GM06990 (cell line): ENCODE data around the gene KCNH6.

ENCODE experiments used
- DNase-seq: peaks from one replicate; pipeline ENCODE4 v3.0.0-alpha.2; 2011; ENCODE audit not compliant: insufficient read length; ENCODE audit errors: extremely low read depth
- H3K27me3 ChIP-seq: replicated peaks from 2 replicates; pipeline ENCODE4 v1.6.0; 2011; ENCODE audit warnings: low read length; ENCODE audit not compliant: control insufficient read depth, insufficient read depth
- H3K36me3 ChIP-seq: 2 replicates; pipeline ENCODE4 v1.5.1; 2011; ENCODE audit warnings: low read length; ENCODE audit not compliant: control insufficient read depth, insufficient read depth
- H3K4me3 ChIP-seq: replicated peaks from 2 replicates; pipeline ENCODE4 v1.5.1; 2011; ENCODE audit warnings: low read depth, mild to moderate bottlenecking, control low read depth, low read length
- CTCF ChIP-seq: IDR thresholded peaks from 2 replicates; pipeline ENCODE4 v1.5.1; 2011; ENCODE audit warnings: low read length, control low read depth, mild to moderate bottlenecking, inconsistent platforms; ENCODE audit not compliant: insufficient read depth, poor library complexity, severe bottlenecking

Gene KCNH6

DNA sequence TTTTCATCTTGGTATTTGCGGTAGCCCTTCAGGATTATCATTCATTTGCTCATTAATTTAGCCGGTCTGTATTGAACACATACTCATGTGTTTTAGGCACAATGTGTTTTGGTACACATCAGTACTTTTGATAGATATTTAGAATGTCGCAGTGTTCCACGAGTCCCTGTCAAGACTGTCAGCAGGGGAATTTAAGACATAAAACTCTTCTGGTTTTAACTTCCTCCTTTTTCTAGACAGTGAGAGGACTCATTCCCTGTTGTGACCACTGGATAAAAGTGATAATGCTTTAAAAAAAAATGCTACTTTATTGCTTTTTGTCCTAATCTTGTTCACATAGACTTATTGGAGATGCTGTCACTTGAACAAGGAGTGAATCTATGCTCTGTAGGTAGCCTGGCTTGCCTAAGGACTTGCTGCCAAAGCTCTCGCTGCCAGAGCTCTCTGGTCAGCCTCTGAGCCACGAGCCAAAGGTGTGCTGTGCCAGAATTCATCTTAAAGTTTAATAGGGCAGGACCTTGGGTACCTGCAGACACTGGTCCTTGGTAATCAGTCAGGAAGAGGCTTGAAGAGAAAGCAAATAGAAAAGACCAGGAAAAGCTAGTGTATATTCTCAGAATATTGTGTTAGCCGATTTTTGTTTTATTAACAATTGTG is 32.5 kb downstream of the KCNH6 start:
- TF ChIP-seq CTCF, result no peak
- no peak overlapping the region for H3K4me3 ChIP-seq
- no peaks in the 10 kb centered on the region for H3K36me3 ChIP-seq
- no peak for DNase-seq
- H3K27me3 ChIP-seq, result no peaks in the 10 kb centered on the region

- H3K36me3 ChIP-seq, result no peaks in the 10 kb centered on the region
- H3K27me3 ChIP-seq, result no peaks in the 10 kb centered on the region
- H3K4me3 ChIP-seq, result no peak overlapping the region
- no peak for TF ChIP-seq CTCF
- no peak for DNase-seq
These were observed 34.3 kb downstream of the KCNH6 start for GRCh38 chr17:63557416-63557815.

GRCh38 chr17:63558441-63558840 is 35.3 kb downstream of the KCNH6 start:
- no peaks in the 10 kb centered on the region for H3K36me3 ChIP-seq
- no peaks in the 10 kb centered on the region for H3K27me3 ChIP-seq
- TF ChIP-seq CTCF, result no peak
- DNase-seq, result no peak
- H3K4me3 ChIP-seq, result no peak overlapping the region

- TF ChIP-seq CTCF, result no peak
These were observed 38.7 kb downstream of the KCNH6 start for GRCh38 chr17:63561819-63562218.

DNA sequence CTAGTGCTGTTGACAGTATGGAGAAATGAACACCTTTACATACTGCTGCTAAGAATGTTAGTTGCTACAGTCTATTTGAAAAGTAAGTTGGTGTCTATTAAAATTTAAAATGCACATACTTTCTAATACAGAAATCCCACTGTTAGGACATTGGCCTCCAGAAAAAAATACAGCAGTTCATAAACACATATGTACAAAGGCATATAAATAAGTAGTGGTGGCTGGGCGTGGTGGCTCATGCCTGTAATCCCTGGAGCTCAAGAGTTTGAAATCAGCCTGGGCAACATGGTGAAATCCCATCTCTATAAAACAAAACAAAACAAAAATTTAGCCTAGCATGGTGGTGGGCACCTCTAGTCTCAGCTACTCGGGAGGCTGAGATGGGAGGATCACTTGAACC is 40.2 kb downstream of the KCNH6 start:
- no peak for TF ChIP-seq CTCF
- DNase-seq, result no peak
- Histone ChIP-seq H3K27me3 (no peaks in the 10 kb centered on the region), H3K36me3 (peaks cover 2% of the 10 kb centered on the region; the same call in 1 of the 2 replicates), H3K4me3 (no peak overlapping the region)

More at GRCh38 chr17:63561819-63562218, 38.7 kb downstream of the KCNH6 start:
- no peak for DNase-seq
- H3K36me3 ChIP-seq, result peaks cover 2% of the 10 kb centered on the region; the same call in 1 of the 2 replicates
- H3K4me3 ChIP-seq, result no peak overlapping the region
- H3K27me3 ChIP-seq, result no peaks in the 10 kb centered on the region

DNA sequence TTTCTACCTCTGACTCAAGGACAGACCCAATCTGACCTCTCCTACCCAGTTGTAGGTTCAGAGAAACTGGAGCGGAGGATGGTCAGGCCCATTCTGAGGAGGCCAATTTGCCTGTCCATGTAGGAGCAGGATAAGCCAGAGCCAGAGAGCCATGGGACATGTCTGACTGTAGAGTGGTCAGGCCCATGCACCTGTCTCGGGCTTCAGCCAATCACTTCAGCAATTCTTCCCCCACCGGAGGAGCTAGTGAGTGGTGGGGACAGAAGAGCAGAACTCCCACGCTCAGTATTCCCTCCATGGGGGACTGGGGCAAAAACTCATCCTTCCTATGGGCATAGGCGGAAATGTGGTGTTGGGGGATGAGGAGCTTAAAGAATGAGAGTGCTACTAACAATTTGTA is 41.4 kb downstream of the KCNH6 start:
- no peak for TF ChIP-seq CTCF
- peaks cover 4% of the 10 kb centered on the region; the same call in 1 of the 2 replicates for H3K36me3 ChIP-seq

More for the DNA sequence above, 41.4 kb downstream of the KCNH6 start:
- no peak for DNase-seq
- no peak overlapping the region for H3K4me3 ChIP-seq
- no peaks in the 10 kb centered on the region for H3K27me3 ChIP-seq
